Fibroblast of skin of abdomen (primary cell): ENCODE data around the gene OR4D9.

Experiments used
- DNase-seq: peaks from one replicate; pipeline ENCODE4 v3.0.0-alpha.2; 2013

OR4D9 gene

DNA sequence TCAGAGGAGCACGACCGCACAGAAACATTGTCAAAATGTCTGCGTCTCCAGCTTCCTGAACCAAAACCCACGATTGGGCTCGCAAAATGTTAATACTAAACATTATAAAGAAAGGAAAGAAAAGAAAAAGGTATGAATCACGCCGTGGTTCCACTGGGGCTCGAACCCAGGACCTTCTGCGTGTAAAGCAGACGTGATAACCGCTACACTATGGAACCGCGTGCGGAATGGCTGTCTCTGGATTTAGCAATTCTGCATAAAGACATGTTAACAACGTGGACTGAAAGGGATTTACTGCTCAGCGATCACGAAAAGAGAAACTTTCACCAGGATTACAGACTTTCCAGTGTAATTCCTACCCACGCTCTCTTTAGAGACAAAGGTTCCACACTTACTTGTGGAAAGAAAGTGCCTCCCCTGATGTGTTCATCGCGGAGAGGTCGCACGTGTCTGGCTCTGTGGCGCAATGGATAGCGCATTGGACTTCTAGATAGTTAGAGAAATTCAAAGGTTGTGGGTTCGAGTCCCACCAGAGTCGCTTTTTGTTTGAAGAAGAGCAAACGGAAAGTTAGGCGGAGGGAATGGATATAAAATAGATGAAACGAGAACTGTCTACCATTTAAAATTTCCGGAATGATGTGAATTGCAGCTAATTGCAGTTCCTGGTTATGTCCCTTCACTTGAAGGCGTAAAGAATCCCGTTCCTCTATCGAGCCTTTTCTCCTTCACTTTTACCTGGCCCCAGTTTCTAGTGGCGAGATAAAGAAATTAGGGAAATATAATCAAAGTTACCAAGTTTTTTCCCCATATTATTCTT, 39.7 kb downstream of the OR4D9 start:
- DNase-seq = peak; percentile 95

- peak; percentile 83 for DNase-seq
These were observed 40.6 kb downstream of the OR4D9 start for GRCh38 chr11:59551659-59552521.

DNA sequence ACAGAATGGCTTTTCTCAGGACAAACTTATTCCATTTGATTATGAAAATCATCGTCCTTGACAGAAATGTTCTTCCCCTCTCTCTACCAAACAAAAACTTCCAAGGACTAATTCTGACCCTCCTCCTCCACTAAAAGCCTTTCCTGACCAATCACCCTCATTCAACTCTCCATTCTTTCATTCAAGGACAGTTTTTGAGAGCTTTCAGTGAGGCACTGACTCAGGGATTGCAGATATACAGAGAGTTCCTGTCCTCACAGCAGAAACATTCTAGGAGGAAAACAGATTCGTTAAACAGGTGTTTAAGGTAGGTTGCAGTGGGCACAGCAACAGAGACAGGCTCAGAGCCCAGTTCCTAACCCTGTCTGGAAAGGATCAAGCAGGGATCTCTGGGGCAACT, 41.5 kb downstream of the OR4D9 start:
- DNase-seq = no peak

DNA sequence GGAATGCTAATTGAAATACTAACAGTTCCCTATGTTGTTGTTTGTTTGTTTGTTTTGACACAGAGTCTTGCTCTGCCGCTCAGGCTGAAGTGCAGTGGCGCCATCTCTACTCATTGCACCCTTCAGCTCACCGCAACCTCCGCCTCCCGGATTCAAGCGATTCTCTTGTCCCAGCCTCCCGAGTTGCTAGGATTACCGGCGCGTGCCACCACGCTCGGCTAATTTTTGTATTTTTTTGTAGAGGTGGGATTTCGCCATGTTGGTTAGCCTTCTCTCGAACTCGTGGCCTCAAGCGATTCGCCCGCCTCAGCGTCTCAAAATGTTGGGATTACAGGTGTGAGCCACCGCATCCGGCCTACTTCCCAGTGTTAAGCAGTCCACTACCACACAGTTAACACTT, 42.0 kb downstream of the OR4D9 start:
- no peak for DNase-seq

DNA sequence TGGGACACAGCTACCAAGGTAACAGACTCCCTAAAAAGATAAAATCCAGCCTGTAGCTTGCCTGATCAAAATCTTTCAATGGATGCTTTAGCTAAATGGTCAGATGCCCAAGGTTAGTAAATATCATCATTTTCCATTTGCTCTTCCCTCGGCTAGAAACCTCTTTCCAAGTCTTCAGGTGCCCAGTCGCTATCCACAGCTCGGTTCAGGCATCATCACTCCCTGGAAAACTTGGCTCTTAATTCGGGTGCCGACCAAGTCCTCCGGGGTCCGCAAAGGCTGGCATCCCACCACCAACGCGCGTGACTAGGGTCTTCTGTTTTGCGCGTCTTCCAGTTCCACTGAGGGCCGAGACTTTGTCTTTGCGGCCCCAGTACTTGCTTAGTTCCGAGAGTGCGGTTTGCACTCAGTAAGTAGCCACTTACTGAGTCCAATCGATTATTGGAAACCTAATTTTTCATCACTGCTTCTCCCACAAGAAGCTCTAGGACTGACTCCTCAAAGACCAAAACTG, 44.3 kb downstream of the OR4D9 start:
- DNase-seq = no peak

DNA sequence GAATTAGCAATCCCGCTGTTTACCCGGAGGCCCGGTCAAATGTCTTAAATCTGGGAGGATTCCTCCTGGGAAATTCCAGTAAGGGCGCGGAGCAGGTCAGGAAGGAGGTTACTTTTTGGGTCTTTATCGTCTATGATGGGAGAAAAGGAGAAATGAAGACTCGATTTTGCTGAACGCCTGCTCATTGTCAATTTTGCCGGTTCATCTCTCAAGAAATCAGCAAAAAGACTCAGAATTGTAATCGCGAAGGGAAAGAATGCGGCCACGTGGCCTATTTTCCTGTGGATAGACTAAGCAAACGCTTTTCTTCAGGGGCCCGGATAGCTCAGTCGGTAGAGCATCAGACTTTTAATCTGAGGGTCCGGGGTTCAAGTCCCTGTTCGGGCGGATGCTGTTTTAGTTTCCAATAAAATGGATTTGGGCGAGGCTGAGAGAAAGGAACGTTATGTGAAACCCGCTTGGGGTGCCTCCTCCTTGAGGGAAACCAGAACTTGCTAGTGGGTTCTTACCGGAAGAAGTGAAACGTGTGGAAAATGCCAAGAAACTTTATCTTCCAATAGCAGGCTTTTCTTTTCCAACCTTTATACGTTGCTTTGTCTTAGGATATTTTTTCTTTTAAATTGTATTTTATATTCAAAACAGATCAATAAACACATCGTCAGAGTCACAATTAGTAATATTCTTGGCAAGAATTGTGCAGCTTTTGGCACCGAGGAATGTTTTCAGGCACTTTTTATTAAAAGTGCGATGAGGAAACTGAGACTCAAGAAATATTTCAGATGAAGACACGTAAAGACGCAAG, 45.0 kb downstream of the OR4D9 start:
- peak; percentile 94 for DNase-seq

GRCh38 chr11:59556917-59557348, 45.6 kb downstream of the OR4D9 start:
- DNase-seq = peak; percentile 49

DNA sequence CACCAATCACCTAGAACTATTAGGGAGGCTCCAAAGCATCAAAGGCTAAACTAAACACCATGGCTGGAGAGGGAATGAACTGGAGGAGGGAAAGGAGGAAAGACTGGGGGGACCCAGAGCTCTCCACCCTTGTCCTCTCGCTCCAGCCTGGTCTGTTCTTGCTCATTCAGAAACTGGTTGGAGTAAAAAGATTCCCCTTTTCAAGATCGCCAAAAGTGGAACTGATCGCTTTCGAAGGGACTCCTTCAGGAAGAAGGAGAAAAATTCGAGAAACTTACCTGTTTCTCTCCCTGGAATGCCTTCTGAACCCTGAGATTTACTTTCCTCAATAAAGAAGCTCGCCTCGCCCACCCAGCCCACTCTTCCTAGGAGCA, 46.9 kb downstream of the OR4D9 start:
- DNase-seq = no peak

- no peak for DNase-seq
These were observed 48.5 kb downstream of the OR4D9 start for GRCh38 chr11:59559886-59560285.

GRCh38 chr11:59560290-59560701, 49.0 kb downstream of the OR4D9 start:
- peak; percentile 71 for DNase-seq

- peak; percentile 83 for DNase-seq
These were observed 49.5 kb downstream of the OR4D9 start for GRCh38 chr11:59560702-59561473.

DNA sequence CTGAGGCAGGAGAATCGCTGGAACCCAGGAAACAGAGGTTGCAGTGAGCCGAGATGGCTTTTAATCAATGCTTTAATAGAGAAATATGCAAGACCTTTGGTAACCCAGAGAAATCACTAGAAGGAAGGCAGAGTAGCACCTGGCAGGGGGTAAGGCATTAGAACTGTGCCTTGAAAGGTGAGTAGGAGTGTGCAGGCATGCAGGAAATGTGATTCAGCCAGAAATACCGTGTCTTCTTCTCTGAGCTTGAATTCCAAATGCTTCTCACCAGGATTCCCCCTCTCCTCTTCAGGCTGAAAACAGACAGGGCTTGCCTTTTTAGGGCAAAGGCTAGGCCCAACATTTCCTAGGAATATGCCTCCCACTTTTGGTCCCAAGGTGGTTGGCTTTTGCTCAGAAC, 51.0 kb downstream of the OR4D9 start:
- no peak for DNase-seq
